ENCODE results near the gene AAR2. TPM values are rescaled to one million over a fixed set of nuclear protein-coding genes. Genes with fewer than 3 reads are reported as not detected.

The AAR2 gene
- total RNA-seq, 1 experiment from 2014 or later: 22.5 TPM

- no peak overlapping the region for H3K4me3 Mint-ChIP-seq
- ChIA-PET CTCF (interaction anchor here (1.1 kb wide), 1 partner anchor 77 kb away, joined by 5 read pairs; no protein-coding TSS in a partner anchor), POLR2A (interaction anchor here (0.7 kb wide), 1 partner anchor 21 kb away, joined by 3 read pairs; no protein-coding TSS in a partner anchor)
- no peaks in the 10 kb centered on the region for H3K36me3 Mint-ChIP-seq
- DNase-seq (ENCODE audit: low spot score) (no peak), ATAC-seq (no peak)
- no peak overlapping the region for H3K27ac Mint-ChIP-seq
- peaks cover 2% of the 10 kb centered on the region; the same call in 1 of the 2 replicates for H3K4me1 Mint-ChIP-seq
- TF ChIP-seq TEAD1 (CRISPR knock-in tag; IDR thresholded peaks at IDR 0.05) (no peak), ARID4B (CRISPR knock-in tag; IDR thresholded peaks at IDR 0.05; ENCODE audit: borderline replicate concordance) (no peak), JUN (CRISPR knock-in tag; IDR thresholded peaks at IDR 0.05) (no peak), GABPB1 (CRISPR knock-in tag; IDR thresholded peaks at IDR 0.05) (no peak), CTCF (IDR thresholded peaks at IDR 0.05) (no peak), RORB (CRISPR knock-in tag; IDR thresholded peaks at IDR 0.05) (no peak), E2F4 (CRISPR knock-in tag; IDR thresholded peaks at IDR 0.05; ENCODE audit: borderline replicate concordance, low read depth) (no peak), ELF4 (CRISPR knock-in tag; IDR thresholded peaks at IDR 0.05; ENCODE audit: low read depth) (no peak), ZNF423 (CRISPR knock-in tag; IDR thresholded peaks at IDR 0.05) (no peak), ZNF232 (CRISPR knock-in tag; IDR thresholded peaks at IDR 0.05) (no peak), ZNF671 (CRISPR knock-in tag; IDR thresholded peaks at IDR 0.05) (no peak), CREB1 (CRISPR knock-in tag; IDR thresholded peaks at IDR 0.05) (no peak), HMGXB4 (CRISPR knock-in tag; IDR thresholded peaks at IDR 0.05) (no peak), USF2 (CRISPR knock-in tag; IDR thresholded peaks at IDR 0.05) (no peak), MXD4 (CRISPR knock-in tag; IDR thresholded peaks at IDR 0.05; ENCODE audit: borderline replicate concordance) (no peak), SMAD3 (CRISPR knock-in tag; IDR thresholded peaks at IDR 0.05; ENCODE audit: borderline replicate concordance) (no peak), MAX (CRISPR knock-in tag; IDR thresholded peaks at IDR 0.05) (no peak), IRF1 (CRISPR knock-in tag; IDR thresholded peaks at IDR 0.05) (no peak), GRHL2 (CRISPR knock-in tag; IDR thresholded peaks at IDR 0.05; ENCODE audit: insufficient replicate concordance, severe bottlenecking) (no peak), ATF3 (CRISPR knock-in tag; conservative IDR thresholded peaks at IDR 0.05) (no peak)
- H3K9me3 Mint-ChIP-seq: no peaks in the 10 kb centered on the region
- H3K27me3 Mint-ChIP-seq (ENCODE audit: low read depth): no peaks in the 10 kb centered on the region; the same call in 1 of the 2 replicates
Measured at GRCh38 chr20:36279776-36280175, 43.5 kb downstream of the AAR2 start.
